Measurements from ENCODE around the gene SMTNL2.
"Not testable (repeated sequence)": the region's sequence is repeated elsewhere in the genome, so short reads cannot be mapped to it uniquely, and the experiment has no call there.

Gene SMTNL2

DNA sequence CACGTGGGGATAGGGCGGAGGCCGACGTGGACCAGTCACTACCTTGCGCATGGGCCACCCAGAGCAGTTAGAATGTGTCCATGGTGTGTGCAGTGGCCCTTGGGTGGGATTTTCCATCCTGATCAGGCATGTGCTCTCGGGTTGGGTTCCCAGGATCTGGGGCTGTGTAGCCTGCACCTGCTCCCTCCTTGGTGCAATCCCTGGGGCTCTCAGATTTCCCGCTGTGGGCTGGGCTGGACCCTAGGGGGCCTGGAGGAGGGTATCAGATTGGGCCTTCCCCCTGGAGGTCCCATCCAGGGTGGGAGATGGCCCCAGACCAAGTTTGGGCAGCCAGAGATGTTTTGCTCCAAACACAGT, 1.3 kb downstream of the SMTNL2 start:
- no peak for DNase-seq (ENCODE audit: low spot score)

GRCh38 chr17:4586043-4586442, 1.7 kb downstream of the SMTNL2 start:
- DNase-seq (ENCODE audit: low spot score): no peak

DNA sequence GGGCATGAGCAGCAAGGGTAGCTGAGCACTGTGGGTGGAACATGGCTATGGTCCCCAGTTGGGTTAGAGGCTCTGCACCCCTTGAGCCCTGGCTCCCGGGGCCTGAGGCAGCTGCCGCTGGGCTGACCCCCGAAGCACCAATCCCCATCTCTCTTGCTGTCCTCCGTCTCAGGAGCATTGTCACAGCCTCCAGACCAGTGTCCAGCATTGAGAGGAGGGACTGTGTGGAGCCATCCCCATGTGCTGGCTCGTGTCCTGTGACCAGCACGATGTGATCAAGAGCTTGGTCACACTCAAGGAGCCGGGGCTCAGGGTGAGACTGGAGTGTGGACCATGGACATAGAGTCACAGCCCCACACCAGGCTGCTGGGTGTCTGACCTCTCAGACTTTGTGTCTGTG, 2.9 kb downstream of the SMTNL2 start:
- DNase-seq (ENCODE audit: low spot score): no peak

- DNase-seq (ENCODE audit: low spot score): no peak
Observed at GRCh38 chr17:4587803-4588202, 3.5 kb downstream of the SMTNL2 start.

DNA sequence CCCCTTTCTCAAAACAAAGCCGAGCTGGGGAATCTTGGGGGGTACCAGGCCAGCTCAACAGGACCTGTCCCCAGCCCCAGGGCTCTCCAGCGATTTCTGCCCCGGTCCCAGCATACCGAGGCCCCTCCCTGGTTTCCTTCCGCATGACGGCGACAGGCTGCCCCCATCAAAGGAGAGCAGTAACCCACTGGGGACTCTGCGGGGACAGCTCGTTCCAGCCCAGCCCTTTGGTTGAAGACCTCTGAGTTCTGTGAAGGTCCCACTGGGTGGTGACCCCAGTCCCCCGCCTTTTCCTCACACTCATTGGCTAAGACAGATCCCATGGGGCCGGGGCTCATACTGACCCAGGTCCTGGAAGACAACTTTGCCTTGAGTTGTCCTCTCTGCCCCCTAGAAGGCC, 4.1 kb downstream of the SMTNL2 start:
- no peak for DNase-seq (ENCODE audit: low spot score)

- DNase-seq (ENCODE audit: low spot score): no peak
Observed at GRCh38 chr17:4588898-4589625, 4.7 kb downstream of the SMTNL2 start.

DNA sequence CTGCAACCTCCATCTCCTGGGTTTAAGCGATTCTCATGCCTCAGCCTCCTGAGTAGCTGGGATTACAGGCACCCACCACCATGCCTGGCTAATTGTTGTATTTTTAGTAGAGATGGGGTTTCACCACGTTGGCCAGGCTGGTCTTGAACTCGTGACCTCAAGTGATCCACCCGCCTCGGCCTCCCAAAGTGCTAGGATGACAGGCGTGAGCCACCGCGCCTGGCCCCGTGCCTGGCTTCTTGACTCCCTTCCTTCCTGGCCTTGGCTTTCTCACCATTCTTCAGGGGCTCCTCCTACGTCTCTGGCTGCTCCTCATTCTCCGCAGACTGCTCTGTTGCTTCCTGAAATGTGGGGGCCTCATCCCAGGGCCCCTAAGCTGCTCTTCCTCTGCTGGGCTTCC, 5.7 kb downstream of the SMTNL2 start:
- DNase-seq (ENCODE audit: low spot score): not testable (repeated sequence)

- no peak for DNase-seq (ENCODE audit: low spot score)
Observed at GRCh38 chr17:4590981-4591453, 6.7 kb downstream of the SMTNL2 start.

DNA sequence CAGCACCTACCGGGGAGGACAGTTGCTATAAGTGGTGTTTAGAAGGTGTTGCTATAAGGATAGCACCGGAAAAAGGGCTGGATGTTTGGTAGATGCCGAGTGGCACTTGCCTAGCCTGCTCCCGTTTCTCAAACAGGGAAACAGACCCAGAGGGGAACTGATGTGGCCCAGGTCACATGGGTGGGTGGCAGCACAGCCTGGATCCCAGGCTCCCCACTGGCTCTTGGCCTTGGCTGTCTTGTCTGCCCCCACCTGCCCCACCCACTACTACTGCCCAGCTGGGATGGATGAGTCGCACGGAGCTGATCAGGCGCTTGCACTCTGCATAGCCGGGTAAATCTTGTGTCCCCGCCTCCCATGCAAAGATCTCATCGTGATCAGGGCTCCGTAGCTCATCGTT, 7.2 kb downstream of the SMTNL2 start:
- DNase-seq (ENCODE audit: low spot score): no peak

GRCh38 chr17:4592240-4593005, 8.1 kb downstream of the SMTNL2 start:
- no peak for DNase-seq (ENCODE audit: low spot score)

DNA sequence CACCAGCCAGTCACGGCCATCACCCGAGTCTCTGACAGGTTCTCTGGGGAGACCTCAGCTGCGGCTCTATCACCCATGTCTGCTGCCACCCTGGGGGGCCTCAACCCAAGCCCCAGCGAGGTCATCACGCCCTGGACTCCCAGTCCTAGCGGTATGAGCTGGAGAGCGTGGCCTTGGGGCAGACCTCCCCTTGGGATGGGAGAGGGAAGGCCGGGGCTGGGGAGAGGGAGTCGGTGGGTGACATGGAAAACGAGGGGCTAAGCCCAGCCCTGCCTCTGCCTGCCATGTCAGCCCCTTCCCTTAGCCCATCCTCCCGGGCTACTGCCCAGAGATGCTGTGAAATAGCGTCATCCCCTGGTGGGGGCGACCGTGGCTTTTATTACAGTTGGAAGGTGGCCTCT, 8.7 kb downstream of the SMTNL2 start:
- DNase-seq (ENCODE audit: low spot score): no peak

DNA sequence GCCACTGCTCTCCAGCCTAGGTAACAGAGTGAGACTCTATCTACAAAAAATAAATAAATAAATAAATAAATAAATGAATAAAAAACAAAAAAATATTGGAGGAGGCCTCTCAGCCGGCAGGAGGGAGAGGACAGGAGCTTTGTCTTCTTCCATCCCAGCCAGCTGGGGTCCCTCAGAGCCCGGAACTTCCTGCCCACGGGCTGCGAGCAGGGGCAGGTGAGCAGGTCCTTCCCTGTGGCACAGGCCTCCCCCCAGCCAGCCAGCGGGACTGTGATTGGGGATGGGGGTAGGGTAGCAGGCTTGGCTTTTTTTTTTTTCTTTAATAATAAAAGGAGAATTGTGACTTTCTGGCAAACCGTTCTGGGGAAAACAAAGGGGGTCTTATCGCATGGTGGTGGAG, 10.1 kb downstream of the SMTNL2 start:
- no peak for DNase-seq (ENCODE audit: low spot score)

DNA sequence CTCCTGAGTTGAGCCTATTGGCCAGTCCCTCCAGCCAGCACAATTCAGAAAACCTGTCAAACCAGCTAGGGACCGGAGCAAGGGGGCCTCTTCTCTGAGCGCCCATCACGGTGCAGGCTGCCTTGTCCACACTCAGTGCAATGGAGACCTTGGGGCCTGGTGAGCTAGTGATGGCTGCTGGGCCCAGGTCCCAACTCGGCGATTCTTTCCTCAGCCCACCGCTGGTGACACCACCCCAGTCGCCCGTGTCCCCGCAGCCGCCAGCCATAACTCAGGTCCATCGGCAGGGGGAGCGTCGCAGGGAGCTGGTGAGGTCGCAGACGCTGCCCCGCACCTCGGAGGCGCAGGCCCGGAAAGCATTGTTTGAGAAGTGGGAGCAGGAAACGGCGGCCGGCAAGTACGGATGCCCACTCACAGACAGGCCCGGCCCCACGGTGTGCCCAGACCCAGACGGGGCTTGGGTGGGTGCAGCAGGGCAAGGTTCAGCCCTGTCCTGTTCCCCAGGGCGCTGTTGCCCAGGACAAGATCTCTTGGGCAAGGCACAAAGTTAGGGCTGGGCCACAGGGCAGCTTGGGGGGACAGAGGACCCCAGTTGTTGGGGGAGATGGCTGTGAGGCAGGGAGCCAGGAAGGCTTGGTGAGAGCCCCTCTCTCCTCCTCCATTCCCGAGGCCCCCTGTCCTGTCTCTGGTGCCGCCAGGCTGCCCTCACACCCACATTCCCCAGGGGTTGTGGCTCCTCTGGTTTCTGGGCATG, 10.8 kb downstream of the SMTNL2 start:
- DNase-seq (ENCODE audit: low spot score): no peak

GRCh38 chr17:4595685-4596342, 11.5 kb downstream of the SMTNL2 start:
- DNase-seq (ENCODE audit: low spot score): not testable (repeated sequence)

- DNase-seq (ENCODE audit: low spot score): no peak
Observed at GRCh38 chr17:4596636-4597380, 12.5 kb downstream of the SMTNL2 start.

DNA sequence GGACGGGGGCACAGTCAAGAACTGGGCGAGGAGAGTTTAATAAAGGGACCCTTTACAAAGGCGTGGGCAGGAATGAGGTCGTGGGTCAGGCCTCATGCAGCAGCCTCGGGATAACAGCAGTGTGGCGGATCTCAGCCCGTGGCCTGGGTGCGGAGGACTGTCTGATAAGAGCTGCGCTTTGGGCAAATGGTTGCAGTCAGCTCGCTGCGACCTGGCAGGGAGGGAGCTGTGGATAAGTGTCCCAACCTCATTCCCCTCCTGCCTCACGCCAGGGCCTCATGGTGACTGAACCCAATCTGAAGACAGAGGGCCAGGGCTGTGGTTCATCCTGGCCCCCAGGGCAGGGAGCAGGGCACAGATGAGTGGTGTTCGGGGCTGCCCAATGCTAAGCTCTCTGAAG, 13.6 kb downstream of the SMTNL2 start:
- no peak for DNase-seq (ENCODE audit: low spot score)

- DNase-seq (ENCODE audit: low spot score): no peak
Observed at GRCh38 chr17:4598776-4599504, 14.6 kb downstream of the SMTNL2 start.

GRCh38 chr17:4599505-4600281, 15.4 kb downstream of the SMTNL2 start:
- no peak for DNase-seq (ENCODE audit: low spot score)

DNA sequence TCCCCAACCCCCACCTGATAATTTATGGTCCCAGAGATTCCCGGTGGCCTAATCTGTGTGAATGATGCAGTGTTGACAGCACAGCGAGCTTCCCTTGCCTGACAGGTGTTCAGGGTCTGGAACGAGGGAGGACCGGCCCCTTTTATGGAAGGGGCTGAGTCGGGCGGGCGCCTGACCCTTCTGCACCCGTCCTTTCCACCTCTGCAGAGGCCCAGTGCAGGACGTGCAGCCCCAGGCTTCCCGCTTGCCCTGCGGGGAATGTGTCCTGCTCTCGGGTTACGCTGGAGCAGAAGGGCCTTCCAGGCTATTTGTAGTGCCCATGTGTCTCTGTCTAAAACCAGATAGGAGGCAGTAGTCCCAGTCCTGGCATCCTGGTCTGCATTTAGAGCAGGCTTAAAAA, 16.2 kb downstream of the SMTNL2 start:
- no peak for DNase-seq (ENCODE audit: low spot score)

GRCh38 chr17:4601326-4601725, 17.0 kb downstream of the SMTNL2 start:
- no peak for DNase-seq (ENCODE audit: low spot score)

All from LoVo (cell line).